Vagina (tissue), 2 donors: ENCODE results near the gene CDH13. TPM values are rescaled to one million over a fixed set of nuclear protein-coding genes. Genes with fewer than 3 reads are reported as not detected.

ENCODE experiments used
- DNase-seq, 2 donors: peaks; one replicate each; pipeline ENCODE4 v3.0.0-alpha.2; 2017; ENCODE audit errors: extremely low spot score in 2 of 2
- H3K27ac ChIP-seq: fragments of 200-600 bp; sonication (generic); one replicate; pipeline ENCODE4 v1.5.1; 2019
- H3K27me3 ChIP-seq: fragments of 200-600 bp; sonication (generic); one replicate; pipeline ENCODE4 v1.5.1; 2019
- H3K36me3 ChIP-seq, 2 donors: fragments of 200-600 bp; sonication (generic); one replicate each; pipeline ENCODE4 v1.5.1; 2017 to 2019
- H3K4me1 ChIP-seq: fragments of 200-600 bp; sonication (generic); one replicate; pipeline ENCODE4 v1.5.1; 2019
- H3K4me3 ChIP-seq, 2 donors: fragments of 200-600 bp; sonication (generic); 1 replicate in 1 of 2; 2 replicates in 1 of 2; pipeline ENCODE4 v1.5.1; 2016 to 2019
- H3K9me3 ChIP-seq: fragments of 200-600 bp; sonication (generic); one replicate; pipeline ENCODE4 v1.5.1; 2019
- CTCF ChIP-seq, 3 experiments: fragments of 450-650 bp in 2 of 3; fragments of 200-600 bp in 1 of 3; sonication (generic) in 1 of 3; IDR thresholded peaks; one replicate each; pipeline ENCODE4 v1.5.1; 2017 to 2019; ENCODE audit warnings: antibody characterized with exemption in 3 of 3, mild to moderate bottlenecking in 2 of 3, moderate library complexity in 2 of 3
- POLR2A ChIP-seq, 2 donors: fragments of 450-650 bp; IDR thresholded peaks; one replicate each; pipeline ENCODE4 v1.6.1; 2017; ENCODE audit warnings: antibody characterized with exemption in 2 of 2, mild to moderate bottlenecking in 2 of 2, moderate library complexity in 2 of 2
- POLR2AphosphoS5 ChIP-seq, 2 donors: sonication (generic); formaldehyde crosslinking; IDR thresholded peaks; one replicate each; pipeline ENCODE4 v1.9.0; 2017; ENCODE audit warnings: antibody characterized with exemption in 2 of 2, mild to moderate bottlenecking in 2 of 2, low read depth in 1 of 2; ENCODE audit not compliant: insufficient read depth in 1 of 2
- intact Hi-C: fragments of 100-400 bp; cut with DNase I; formaldehyde crosslinking; loops from one replicate; pipeline ENCODE4 v1.15.1; 2023
- total RNA-seq: library from RNA; depleted of rRNA; stranded (reverse); fragments of >200 nt; gene quantifications from one replicate; pipeline ENCODE4 v1.2.3, GENCODE V29; 2016

The CDH13 gene
- total RNA-seq, 1 donor from 2014 or later = 123 TPM

- no peaks in the 10 kb centered on the region for H3K4me1 ChIP-seq
- no peaks in the 10 kb centered on the region for H3K9me3 ChIP-seq
- H3K4me3 ChIP-seq = no peak overlapping the region
- intact Hi-C loops = no loop called here
- no peak overlapping the region for H3K27ac ChIP-seq
- no peak for TF ChIP-seq POLR2AphosphoS5 (IDR thresholded peaks at IDR 0.05; ENCODE audit: insufficient read depth in 1 of 2, low read depth in 1 of 2)
- no peak for TF ChIP-seq POLR2A (IDR thresholded peaks at IDR 0.05)
- no peak for TF ChIP-seq CTCF (IDR thresholded peaks at IDR 0.05)
- DNase-seq = no peak
- H3K27me3 ChIP-seq = no peaks in the 10 kb centered on the region
- H3K36me3 ChIP-seq = no peaks in the 10 kb centered on the region
Measured at GRCh38 chr16:82963653-82964052, 336.9 kb downstream of the CDH13 start.

GRCh38 chr16:82965808-82966207, 339.0 kb downstream of the CDH13 start:
- Histone ChIP-seq H3K36me3 (no peaks in the 10 kb centered on the region), H3K27ac (no peak overlapping the region), H3K27me3 (no peaks in the 10 kb centered on the region), H3K4me3 (no peak overlapping the region), H3K9me3 (no peaks in the 10 kb centered on the region), H3K4me1 (no peaks in the 10 kb centered on the region)
- DNase-seq = no peak
- TF ChIP-seq POLR2AphosphoS5 (IDR thresholded peaks at IDR 0.05; ENCODE audit: insufficient read depth in 1 of 2, low read depth in 1 of 2) = no peak
- TF ChIP-seq POLR2A (IDR thresholded peaks at IDR 0.05) = no peak
- TF ChIP-seq CTCF (IDR thresholded peaks at IDR 0.05) = no peak
- intact Hi-C loops = no loop called here

- Histone ChIP-seq H3K36me3 (no peaks in the 10 kb centered on the region), H3K4me3 (no peak overlapping the region), H3K4me1 (no peaks in the 10 kb centered on the region), H3K27ac (no peak overlapping the region), H3K9me3 (no peaks in the 10 kb centered on the region), H3K27me3 (no peaks in the 10 kb centered on the region)
- DNase-seq = no peak
- intact Hi-C loops = no loop called here
- TF ChIP-seq CTCF (IDR thresholded peaks at IDR 0.05) (no peak), POLR2A (IDR thresholded peaks at IDR 0.05) (no peak), POLR2AphosphoS5 (IDR thresholded peaks at IDR 0.05; ENCODE audit: insufficient read depth in 1 of 2, low read depth in 1 of 2) (no peak)
Measured at GRCh38 chr16:82967424-82967823, 340.7 kb downstream of the CDH13 start.

GRCh38 chr16:82971126-82971525, 344.4 kb downstream of the CDH13 start:
- H3K27me3 ChIP-seq = no peaks in the 10 kb centered on the region
- no peaks in the 10 kb centered on the region for H3K4me1 ChIP-seq
- H3K4me3 ChIP-seq = no peak overlapping the region
- intact Hi-C loops = no loop called here
- no peak for DNase-seq
- TF ChIP-seq POLR2A (IDR thresholded peaks at IDR 0.05) = no peak
- no peak for TF ChIP-seq POLR2AphosphoS5 (IDR thresholded peaks at IDR 0.05; ENCODE audit: insufficient read depth in 1 of 2, low read depth in 1 of 2)
- TF ChIP-seq CTCF (IDR thresholded peaks at IDR 0.05) = no peak
- no peaks in the 10 kb centered on the region for H3K9me3 ChIP-seq
- no peaks in the 10 kb centered on the region for H3K36me3 ChIP-seq
- no peak overlapping the region for H3K27ac ChIP-seq

GRCh38 chr16:82972331-82972919, 345.7 kb downstream of the CDH13 start:
- TF ChIP-seq POLR2A (IDR thresholded peaks at IDR 0.05) (no peak), POLR2AphosphoS5 (IDR thresholded peaks at IDR 0.05; ENCODE audit: insufficient read depth in 1 of 2, low read depth in 1 of 2) (no peak), CTCF (IDR thresholded peaks at IDR 0.05) (no peak)
- no peaks in the 10 kb centered on the region for H3K9me3 ChIP-seq
- no peak for DNase-seq
- no peaks in the 10 kb centered on the region for H3K27me3 ChIP-seq
- intact Hi-C loops = no loop called here
- H3K36me3 ChIP-seq = no peaks in the 10 kb centered on the region
- H3K4me3 ChIP-seq = no peak overlapping the region
- no peak overlapping the region for H3K27ac ChIP-seq
- H3K4me1 ChIP-seq = no peaks in the 10 kb centered on the region
